Stimulated activated CD8-positive, alpha-beta memory T cell treated with anti-CD3 and anti-CD28 coated beads, Interleukin-15, amount 100 ng/mL, for 4 hours (primary cell): ENCODE data around the gene GALNT2.

Experiments used
- DNase-seq, 2 donors: peaks; one replicate each; pipeline ENCODE4 v3.0.0-alpha.2; 2020; ENCODE audit warnings: low read depth in 2 of 2

The GALNT2 gene

DNA sequence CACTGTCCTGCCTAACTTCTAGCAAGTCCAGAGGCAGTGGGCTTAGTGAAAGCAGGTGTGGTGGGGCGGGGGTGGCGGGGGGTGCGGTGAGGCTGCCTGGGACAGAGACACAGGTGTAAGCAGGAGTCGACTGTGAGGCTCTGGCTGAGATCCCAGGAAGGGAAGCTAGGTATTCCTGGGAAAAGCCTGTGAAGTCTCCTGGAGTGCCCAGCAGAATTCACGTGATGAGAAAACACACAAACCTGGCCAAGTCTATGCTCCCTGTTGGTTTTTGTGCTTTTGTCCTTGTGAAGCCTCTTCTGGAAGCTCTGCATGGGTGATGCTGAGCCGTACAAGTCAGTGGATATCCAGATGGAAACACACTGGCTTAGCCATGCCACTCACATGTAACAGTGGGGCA is 5.3 kb downstream of the GALNT2 start:
- no peak for DNase-seq

DNA sequence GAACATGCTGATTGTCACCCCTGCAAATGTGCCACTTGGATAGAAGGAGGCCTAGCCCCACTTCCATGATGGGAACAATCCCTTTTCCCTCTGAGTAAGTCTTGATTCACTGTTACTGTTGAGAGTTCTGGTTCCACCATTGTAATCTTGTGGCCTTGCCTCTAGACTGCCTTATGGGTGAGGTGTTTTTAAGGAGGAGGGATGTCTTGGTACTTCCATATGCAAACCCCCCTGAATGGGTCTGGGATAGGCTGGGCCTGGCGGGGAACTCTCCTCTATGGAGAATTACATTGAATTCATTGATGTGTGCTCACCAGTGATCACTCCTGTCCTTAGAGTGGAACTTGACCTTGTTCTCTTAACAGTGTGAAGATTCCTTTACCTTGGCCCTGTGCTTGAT is 5.8 kb downstream of the GALNT2 start:
- no peak for DNase-seq

DNA sequence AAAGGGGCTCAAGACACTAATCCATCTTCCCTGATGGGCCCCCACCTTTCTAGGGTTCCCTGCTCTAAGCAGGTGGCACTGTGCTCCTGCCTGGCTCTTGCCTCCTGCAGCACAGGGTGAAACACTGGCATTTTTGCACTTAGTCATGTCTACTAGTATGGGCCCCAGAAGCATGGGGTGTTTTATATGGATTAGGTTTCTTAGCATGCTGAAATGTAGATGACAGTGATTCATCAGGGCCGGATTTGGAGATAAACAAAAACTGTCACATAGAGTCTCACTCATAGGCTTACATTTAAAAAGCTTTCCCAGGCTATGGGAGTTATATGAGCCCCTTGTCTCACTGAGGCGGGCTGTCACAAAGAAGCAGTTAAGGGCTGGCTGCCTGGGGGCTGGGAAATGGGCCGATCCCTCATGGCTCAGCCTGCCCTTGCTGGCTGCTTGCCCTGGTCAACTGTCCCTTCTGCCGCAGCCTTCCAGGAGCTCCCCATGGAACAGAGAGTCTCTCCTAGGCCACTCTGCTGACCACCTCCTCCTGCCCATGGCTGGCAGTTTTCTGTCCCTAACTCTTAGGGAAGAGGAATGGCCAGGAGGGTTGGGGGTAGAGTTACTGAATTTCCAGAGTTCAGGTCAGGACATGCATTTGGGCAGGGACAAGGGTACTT is 6.5 kb downstream of the GALNT2 start:
- DNase-seq = no peak

DNA sequence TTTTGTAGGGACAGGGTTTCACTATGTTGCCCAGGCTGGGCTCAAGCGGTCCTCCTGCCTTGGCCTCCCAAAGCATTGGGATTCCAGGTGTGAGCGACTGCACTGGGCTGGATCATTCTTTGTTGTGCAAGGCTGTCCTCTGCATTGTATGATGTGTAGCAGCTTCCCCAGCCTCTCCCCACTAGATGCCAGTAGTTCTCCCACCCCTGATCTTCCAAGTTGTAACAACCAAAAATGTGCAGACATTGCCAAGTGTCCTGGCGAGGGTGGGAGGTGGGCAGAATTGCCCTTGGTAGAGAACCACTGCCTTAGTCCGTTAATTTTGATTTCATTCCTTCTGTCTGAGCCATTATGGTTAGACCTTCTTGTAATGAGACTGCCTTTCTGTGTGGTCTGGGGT is 7.2 kb downstream of the GALNT2 start:
- no peak for DNase-seq

DNA sequence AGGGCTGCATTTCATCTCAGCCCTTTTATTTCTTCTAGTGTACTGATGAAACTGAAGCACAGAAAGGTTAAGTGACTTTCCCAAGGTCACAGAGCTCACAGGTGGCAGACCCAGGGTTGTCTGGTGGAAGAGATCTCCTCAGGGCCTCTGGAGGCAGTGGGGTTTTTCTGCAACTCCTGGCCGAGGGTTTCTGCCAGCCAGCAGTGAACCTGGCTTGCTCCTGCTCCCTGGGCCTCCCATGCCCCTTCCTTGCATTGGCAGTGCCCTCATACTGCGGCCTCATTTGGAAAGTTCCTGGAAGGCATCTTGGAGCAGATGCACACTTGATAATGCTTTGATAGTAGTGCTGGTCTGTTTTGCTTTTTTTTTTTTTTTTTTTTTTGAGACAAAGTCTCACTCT is 7.7 kb downstream of the GALNT2 start:
- no peak for DNase-seq

DNA sequence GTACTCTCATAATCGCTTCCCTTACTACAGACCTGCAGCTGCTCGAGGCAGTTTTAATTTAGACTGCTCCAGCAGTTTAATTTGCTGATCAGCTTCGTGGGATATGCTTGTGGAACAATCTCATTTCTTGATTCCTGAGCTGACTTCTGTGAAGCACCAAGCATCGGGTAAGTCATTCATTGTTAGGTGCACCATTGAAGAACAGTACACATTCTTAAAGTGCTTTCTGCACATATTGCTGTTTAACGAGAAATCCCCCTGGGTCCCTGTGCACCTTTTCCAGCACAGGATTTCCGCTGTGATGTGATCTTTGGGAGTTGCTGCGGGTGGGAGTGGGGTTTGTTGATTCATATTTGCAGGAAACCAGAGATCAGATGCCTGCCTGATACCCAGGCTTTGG is 9.1 kb downstream of the GALNT2 start:
- DNase-seq = no peak

DNA sequence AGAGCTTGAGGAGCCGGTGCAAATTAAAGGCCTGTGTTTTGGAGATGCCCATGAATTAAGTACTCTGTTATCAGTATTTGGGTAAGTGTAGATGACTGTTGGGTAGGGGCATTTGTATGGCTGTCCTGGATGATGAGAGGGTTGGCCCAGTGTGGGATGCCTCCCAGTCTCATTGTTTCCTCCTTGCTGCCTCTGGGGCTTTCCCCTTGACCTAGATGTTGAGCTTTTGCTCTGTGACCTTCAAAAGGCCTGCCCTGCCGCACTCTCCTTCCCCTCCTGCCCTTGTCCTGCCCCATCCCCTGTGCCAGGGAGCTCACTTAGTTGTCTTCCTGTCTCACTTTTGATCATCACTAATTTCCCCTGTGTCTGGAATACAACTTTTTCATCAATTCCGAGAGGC is 10.0 kb downstream of the GALNT2 start:
- DNase-seq = no peak

DNA sequence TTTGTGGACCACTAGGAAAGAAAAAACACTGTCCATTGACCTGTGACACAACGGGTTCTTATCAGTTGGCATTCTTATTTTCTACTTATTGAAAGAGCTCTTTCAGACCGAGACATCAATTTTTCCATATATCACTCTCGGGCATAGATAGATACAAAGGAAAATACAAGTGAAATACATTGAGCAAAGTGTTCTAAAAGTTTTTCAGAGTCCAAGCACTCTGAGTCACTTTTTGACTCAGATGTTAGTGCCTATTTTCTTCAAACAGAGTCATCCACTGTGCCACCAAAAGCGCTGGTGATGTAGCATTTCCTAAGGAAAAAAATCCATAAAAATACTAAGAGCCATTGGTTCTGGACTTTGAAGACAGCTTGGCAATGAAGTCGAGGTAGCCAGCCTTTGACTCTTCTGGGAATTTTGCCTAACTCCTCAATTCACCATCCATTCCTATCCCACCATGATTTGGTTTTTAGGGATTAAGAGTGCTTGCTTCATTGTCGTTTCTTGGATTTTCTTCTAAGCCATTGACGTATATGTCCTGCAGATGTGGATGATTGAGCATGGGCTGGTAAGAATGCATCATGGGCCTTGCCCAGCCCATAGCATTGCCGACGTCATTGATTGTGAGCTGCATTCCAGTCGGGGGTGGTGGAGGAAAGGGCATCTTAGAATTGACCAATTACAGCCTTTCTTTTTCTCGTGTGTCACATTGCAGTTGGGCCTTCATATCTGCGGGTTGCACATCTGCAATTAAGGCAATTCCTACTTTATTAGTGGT is 10.6 kb downstream of the GALNT2 start:
- DNase-seq = no peak

DNA sequence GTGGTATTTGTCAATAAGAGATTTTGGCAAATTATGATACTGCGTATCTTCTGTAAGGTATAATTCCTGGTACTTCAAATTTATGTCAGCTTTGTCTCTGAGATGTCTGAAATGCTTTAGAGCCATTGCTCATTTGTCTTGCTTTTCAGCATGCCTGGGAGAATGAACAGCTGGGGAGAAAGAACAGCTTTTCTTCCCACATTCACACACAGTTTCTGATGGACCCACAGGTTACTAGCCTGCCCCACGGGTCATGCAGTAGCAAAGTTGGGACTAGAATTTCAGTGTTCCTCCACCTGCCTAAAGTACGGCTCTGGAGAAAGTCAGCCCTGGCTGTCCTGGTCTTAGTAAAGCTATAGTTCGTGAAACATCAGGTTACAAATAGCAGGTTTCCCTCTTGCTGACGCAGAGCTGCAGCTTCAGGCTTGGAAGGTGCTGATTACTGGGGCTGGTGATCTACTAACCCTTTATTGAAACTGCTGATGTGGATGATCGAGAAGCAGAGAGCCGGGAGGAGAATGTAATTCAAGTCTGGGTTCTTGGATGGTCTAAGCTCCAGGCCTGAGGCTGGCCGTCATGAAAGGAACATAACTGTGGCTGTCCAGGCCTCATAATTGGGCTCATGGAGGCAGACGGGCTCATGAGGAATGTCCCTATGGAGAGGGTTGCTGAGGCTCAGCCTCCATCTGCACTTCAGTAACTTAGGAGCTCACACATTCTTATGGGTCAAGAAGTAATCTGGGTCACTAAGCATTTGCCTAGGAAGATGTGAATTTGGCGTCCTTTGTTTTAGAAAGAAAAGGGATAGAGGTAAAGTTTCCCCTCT is 12.4 kb downstream of the GALNT2 start:
- no peak for DNase-seq

DNA sequence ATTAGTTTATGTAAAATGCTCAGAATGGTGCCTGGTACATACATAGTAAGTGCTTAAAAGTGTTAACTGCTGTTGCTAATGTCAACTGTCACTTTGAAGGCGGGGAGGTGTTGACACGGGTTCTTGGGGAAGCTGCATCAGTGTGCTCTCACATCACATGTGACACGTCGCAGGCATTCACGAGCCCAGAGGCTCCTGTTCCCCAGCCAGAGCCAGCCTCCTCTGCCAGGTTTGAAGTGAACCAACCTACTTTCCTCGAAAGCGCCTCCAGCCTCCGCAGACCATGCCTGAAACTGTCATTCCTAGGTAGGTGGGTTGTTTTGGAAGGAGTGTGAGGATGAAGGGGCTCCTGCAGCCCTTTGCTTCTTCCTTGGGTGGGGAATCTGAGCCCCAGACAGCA is 13.8 kb downstream of the GALNT2 start:
- no peak for DNase-seq

DNA sequence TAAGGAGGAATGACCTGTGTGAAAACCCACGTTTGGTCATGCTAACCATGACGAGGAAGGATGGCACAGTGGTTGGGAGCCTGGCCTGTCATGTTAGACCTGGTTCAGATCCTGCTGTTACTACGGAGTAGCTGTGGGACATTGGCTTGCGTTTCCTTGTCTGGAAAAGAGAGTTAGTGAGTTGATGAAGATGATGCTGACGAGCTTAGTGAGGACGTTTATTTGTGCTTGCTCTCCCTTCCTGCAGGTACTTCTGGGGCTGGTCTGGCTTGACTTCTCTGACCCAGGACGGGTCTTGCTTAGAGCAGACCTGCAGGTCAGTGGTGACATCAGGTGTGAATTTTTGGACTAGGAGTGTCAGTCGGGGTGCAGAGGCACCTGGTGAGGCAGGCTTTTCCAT is 14.7 kb downstream of the GALNT2 start:
- no peak for DNase-seq

DNA sequence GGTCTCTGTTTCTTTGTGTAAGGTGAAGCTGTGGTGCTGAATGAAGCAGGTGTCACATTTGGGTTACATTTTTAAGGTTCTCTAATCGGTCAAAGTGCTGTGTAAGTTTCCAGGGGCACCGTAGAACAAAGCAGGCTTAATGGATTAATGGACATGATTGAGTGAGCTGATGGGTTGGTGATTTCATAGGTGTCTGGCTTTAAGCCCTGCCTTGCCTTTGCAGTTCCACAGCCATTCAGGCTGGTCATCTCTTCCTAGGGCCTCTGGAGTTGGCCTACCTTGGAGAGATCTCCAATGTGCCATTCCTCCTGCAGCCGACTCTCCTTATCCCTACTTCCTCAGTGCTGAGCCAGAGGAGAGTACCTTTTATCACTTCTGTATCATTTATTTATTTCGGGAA is 15.2 kb downstream of the GALNT2 start:
- DNase-seq = no peak

DNA sequence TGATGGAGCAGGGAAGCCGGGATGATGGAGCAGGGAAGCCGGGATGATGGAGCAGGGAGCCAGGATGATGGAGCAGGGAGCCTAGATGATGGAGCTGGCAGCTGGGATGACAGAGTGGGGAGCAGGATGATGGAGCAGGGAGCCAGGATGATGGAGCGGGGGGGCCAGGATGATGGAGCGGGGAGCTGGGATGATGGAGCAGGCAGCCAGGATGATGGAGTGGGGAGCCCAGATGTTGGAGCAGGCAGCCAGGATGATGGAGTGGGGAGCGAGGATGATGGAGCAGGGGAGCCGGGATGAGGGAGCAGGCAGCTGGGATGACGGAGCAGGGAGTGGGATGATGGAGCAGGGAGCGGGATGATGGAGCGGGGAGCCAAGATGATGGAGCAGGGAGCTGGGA is 16.0 kb downstream of the GALNT2 start:
- DNase-seq = no peak

DNA sequence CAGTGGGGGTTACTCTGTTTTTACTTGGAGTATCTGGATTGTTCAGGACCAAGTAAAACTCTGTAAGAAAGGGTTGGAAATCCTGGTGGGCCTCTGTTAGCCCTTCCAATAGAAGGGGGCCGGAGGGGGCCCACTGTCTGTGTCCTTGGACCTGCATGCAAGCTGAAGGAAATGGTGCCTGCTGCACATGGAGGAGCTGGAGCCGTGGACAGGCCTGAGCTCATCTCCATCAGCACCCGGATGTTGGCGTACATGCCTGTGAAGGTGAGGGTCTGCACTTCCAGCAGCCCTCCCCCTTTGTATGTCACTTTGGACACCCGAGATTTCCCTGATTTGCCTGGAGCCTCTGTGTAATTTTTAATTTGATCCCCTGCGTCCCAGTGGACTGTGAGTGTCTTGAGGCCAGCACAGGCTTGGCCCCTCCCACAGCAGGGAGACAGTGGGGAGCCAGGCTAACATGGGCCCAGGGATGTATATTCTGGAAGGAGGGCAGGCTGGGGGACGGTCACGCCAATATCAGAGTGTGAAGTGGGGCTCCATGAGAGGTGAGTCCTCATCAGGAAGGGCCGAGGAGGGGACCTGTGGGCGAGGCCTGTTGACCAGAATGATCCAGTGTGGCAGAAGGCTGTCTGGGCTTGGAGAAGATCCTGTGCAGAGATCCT is 16.8 kb downstream of the GALNT2 start:
- no peak for DNase-seq

DNA sequence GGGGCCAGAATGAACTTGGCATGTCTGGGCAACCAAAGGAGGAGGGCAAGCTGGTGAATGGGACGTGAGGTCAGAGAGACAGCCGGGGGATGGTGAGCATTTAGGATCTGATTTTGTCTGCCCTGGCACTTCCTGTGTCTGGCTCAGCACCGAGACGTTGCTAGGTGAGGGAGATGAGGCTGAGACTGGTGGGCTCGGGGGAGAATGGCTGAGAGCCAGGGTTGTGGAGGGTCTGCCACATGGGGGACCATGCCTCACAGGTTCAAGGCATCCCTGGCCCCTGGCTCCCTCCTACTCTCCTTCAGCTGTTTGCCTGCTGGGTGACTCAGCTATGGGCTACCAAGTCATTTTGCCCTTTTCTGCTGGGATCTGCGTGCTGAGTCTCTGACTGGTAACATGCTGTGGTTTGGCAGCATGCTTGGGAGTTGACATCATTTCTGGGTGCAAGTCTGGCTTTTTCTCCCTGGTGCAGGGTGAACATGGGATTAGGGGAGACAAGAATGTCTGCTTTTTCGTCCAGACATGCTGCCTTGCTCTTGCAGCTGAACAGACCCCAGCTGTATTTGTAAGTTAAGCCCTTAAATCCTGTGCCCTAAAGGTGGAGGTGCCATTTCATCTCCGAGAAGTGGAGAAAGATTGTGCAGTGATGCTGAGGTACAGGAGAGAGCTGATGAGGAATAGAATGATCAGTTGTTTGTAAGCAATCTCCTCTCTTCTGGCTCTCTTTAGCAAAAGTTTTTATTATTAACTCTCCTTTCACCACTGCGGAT is 17.6 kb downstream of the GALNT2 start:
- peak in 1 of 2 donors; percentile 23 for DNase-seq

DNA sequence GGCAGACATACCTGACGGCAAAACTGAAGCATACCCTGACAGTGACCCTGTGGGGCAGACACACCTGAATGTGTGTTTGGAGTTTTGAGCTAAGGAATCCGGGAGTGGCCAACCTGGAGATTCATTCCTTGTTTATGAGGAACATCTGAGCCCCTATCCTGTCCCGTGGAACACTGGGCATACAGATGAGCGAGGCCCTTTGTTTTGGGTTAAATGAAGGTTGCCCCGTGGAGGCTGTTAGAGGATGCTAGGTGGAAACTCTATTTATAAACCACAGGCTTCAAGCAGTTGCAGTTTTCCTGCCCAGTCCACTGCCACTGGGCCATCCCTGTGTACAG is 18.1 kb downstream of the GALNT2 start:
- no peak for DNase-seq

DNA sequence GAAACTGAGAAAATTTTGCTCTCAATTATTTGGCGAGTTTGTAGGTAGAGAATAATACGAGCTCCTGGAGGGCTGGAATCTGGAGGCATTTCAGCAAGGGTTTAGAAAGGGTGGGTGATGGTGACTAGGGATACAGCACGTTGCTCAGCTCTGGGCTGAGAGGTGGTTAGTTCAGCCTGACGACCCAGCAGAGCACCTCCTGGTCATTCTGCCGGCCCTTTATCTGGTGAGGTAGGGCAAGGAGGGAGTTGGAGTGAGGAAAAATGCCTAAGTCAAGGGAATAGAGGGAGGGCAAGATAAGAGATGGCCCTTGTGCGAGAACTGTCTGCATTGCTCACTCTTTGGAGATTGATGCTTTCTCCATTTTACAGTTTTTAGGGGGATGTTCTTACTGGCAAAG is 19.1 kb downstream of the GALNT2 start:
- DNase-seq = no peak

DNA sequence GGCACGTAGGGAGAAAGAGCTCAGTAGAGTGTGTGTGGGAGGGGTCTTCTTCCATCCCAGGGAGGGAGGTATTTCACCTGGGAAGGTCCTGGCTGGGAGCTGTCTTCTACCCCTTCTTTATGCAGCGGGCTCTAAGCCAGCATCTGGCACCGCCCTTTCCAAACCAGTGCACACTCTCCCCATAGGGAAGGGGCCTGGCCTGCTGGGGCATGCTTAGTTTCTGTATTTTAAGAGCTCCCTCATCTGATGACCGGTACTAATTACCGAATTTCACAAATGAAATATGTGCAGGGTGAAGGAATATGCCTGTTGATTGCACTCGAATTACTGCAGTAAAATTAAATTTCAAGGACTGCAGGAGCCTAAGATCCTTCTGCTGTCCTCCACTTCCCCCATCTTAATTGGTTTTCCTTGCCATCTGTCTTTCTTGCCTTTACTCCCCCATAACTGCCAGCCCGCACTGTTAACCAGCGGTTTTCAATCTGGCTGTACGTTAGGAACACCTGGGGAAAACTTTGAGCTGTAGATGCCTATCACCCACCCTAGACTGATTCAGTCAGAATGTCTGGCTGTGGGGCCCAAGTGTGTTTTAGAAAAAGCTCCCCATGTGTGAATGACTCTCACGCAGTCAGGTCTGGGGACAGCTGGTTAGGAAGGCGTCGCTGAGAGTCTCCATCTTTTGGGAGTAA is 20.1 kb downstream of the GALNT2 start:
- DNase-seq = no peak

DNA sequence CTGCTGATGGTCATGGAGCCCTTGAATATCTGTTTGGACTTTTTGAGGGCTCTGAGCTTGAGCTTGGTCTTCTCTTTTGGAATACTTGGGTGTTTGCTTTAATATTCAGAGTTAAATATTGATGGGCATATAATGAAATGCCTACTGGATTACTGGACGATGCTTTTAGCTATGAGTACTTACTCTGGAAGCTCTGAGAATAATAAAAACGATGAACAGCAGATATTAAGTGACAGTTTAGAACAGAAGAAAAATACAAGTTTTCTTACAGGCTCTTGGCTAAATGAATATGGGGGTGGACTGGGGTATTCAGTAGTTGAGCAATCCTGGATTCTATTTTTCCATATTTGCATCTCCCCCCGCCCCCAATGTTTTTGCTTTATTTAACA is 20.7 kb downstream of the GALNT2 start:
- DNase-seq = no peak

DNA sequence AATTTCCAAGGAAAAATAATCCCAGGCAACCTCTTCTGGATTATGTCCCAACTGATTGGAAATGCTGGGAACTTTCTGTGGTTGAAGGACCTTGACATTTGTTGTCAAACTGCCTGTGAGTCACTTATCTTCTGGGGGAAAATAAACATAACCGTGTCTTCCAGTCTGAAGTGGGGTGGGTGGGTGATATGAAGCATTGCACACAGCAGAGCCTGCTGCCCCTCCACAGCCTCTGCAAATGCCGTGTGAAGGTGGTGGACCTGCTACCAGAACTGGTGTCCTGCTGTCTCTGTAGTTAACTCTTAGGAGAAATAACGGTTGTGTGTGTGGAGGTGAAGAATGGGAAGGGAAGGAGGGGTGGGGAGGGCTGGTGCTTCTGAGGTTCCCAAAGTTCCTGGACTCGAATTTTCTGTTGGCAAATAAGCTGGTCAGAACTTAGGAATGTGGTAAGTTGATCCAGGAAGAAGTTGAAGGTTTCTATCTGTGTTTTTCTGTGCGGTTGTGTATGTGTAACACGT is 23.2 kb downstream of the GALNT2 start:
- DNase-seq = no peak
